ENCODE data around the gene VARS2.

DNA sequence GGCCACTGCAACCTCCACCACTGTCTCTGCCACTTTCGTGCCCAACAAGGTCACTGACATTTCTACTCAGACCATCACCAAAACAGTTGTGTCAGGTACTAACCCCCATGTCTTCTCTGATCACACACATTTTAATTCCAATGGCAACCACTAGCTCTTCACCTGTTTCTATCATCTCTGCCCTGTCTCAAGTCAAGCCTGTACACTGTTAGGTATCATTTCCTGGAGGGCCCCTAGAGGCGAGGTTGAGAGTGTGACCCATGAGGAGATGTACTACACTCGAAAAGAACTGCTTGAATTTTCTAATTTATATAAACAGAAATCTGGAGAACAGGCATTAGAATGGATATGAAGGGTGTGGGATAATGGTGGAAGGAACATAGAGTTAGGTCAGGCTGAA is 52.1 kb downstream of the VARS2 start:
- TF ChIP-seq POLR2A (IDR thresholded peaks at IDR 0.05) (no peak), POLR2AphosphoS5 (IDR thresholded peaks at IDR 0.05; ENCODE audit: insufficient read depth in 1 of 2, low read depth in 1 of 2) (no peak)
- TF ChIP-seq, protein P1, sequence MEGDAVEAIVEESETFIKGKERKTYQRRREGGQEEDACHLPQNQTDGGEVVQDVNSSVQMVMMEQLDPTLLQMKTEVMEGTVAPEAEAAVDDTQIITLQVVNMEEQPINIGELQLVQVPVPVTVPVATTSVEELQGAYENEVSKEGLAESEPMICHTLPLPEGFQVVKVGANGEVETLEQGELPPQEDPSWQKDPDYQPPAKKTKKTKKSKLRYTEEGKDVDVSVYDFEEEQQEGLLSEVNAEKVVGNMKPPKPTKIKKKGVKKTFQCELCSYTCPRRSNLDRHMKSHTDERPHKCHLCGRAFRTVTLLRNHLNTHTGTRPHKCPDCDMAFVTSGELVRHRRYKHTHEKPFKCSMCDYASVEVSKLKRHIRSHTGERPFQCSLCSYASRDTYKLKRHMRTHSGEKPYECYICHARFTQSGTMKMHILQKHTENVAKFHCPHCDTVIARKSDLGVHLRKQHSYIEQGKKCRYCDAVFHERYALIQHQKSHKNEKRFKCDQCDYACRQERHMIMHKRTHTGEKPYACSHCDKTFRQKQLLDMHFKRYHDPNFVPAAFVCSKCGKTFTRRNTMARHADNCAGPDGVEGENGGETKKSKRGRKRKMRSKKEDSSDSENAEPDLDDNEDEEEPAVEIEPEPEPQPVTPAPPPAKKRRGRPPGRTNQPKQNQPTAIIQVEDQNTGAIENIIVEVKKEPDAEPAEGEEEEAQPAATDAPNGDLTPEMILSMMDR (IDR thresholded peaks at IDR 0.05) = no peak
